Kidney (tissue), 14 donors: Measurements from ENCODE around the gene TIMD4. TPM values are rescaled to one million over a fixed set of nuclear protein-coding genes. Genes with fewer than 3 reads are reported as not detected.
"Not testable (repeated sequence)": the region's sequence is repeated elsewhere in the genome, so short reads cannot be mapped to it uniquely, and the experiment has no call there.

Experiments
- DNase-seq, 5 donors: peaks; one replicate each; pipeline ENCODE4 v3.0.0-alpha.2; 2013 to 2020
- FAIRE-seq: peaks from 2 replicates; lab custom pipeline; 2012; peaks lifted over from hg19 to GRCh38; lab: Jason Lieb, UNC
- H3K27ac ChIP-seq, 2 donors: one replicate each; pipeline ENCODE4 v1.7.0; 2013; ENCODE audit warnings: low read depth in 2 of 2, low read length in 2 of 2, inconsistent platforms in 1 of 2
- H3K27me3 ChIP-seq: one replicate; pipeline ENCODE4 v1.7.1; 2013; ENCODE audit warnings: low read length, inconsistent platforms; ENCODE audit not compliant: control insufficient read depth, insufficient read depth
- H3K36me3 ChIP-seq, 3 donors: one replicate each; pipeline versions ENCODE4 v1.7.0 to v1.7.1; 2013; ENCODE audit warnings: low read length in 3 of 3, control low read depth in 1 of 3, inconsistent platforms in 1 of 3; ENCODE audit not compliant: insufficient read depth in 3 of 3, control insufficient read depth in 2 of 3
- H3K4me1 ChIP-seq, 3 donors: one replicate each; pipeline versions ENCODE4 v1.7.0 to v1.7.1; 2013; ENCODE audit warnings: low read length in 3 of 3, inconsistent platforms in 1 of 3, low read depth in 1 of 3; ENCODE audit not compliant: control insufficient read depth in 2 of 3, insufficient read depth in 2 of 3
- H3K4me3 ChIP-seq, 3 donors: one replicate each; pipeline versions ENCODE4 v1.7.0 to v1.8.1; 2013; ENCODE audit warnings: low read length in 3 of 3, control low read depth in 1 of 3, inconsistent platforms in 1 of 3
- H3K9ac ChIP-seq, 3 donors: one replicate each; pipeline versions ENCODE4 v1.7.0 to v1.7.1; 2013; ENCODE audit warnings: low read length in 3 of 3, control low read depth in 1 of 3, inconsistent platforms in 1 of 3
- H3K9me3 ChIP-seq, 3 donors: one replicate each; pipeline versions ENCODE4 v1.7.0 to v1.7.1; 2013; ENCODE audit warnings: low read length in 3 of 3, control low read depth in 1 of 3, inconsistent platforms in 1 of 3; ENCODE audit not compliant: control insufficient read depth in 2 of 3, insufficient read depth in 1 of 3
- intact Hi-C: fragments of 100-400 bp; cut with DNase I; formaldehyde crosslinking; loops from one replicate; pipeline ENCODE4 v1.11.1; 2022
- polyA plus RNA-seq: library from polyadenylated mRNA; stranded (reverse); fragments of 350-450 nt; fragmentation: Illumina TruSeq; extraction: RNeasy Lipid Tissue Mini Kit (QIAGEN cat#74804); gene quantifications from one replicate; pipeline ENCODE4 v1.2.3, GENCODE V29; 2014; ENCODE audit warnings: low read depth, low replicate concordance; ENCODE audit not compliant: insufficient read depth
- total RNA-seq: library from RNA; stranded (reverse); fragmentation: NEBNext Ultra II Directional; extraction: Animal tissue kit (Norgen Biotek cat#: 25700); gene quantifications from one replicate; pipeline ENCODE4 v1.2.1, GENCODE V29; 2021
- TF ChIP-seq, protein P1 (sequence below): IDR thresholded peaks from 3 replicates; pipeline ENCODE4 v1.5.1; 2012; ENCODE audit warnings: mild to moderate bottlenecking, moderate library complexity, borderline replicate concordance; ENCODE audit not compliant: insufficient read depth; ENCODE audit errors: extremely low read depth
- donor health status: control.
- donor health status: control.
- donor health status: control.
- donor health status: control.
- donor health status: control.
- donor health status: DM: yes; HTN: yes; CAD: no.
- donor health status: Normal renal cell carcinoma (clear cell type).

Gene TIMD4
- total and polyA plus RNA-seq, 2 donors from 2014 or later: 2.3 to 8.0 TPM

DNA sequence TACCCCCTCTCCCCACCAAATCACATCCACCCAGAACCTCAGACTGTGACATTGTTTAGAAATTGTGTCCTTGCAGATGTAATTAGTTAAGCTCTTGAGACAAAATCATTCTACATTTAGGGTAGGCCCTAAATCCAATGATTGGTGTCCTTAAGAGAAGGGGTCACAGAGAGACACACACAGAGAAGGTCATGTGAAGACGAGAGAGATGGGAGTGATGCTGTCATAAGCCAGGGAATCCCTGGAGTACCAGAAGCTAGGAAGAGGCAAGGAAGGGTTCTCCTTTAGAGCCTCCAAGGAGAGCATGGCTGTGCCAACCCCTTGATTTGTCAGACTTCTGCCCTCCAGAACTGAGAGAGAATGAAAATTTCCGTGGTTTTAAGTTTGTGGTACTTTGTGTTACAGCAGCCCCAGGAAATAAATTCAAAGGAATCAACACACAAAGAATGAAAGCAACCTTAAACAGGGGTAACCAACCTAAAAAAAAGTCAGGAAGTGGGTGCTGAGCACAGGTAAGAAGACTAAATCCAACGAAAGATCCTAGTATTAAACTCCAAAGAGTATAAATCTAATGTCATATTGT, 33.6 kb downstream of the TIMD4 start:
- TF ChIP-seq, protein P1, sequence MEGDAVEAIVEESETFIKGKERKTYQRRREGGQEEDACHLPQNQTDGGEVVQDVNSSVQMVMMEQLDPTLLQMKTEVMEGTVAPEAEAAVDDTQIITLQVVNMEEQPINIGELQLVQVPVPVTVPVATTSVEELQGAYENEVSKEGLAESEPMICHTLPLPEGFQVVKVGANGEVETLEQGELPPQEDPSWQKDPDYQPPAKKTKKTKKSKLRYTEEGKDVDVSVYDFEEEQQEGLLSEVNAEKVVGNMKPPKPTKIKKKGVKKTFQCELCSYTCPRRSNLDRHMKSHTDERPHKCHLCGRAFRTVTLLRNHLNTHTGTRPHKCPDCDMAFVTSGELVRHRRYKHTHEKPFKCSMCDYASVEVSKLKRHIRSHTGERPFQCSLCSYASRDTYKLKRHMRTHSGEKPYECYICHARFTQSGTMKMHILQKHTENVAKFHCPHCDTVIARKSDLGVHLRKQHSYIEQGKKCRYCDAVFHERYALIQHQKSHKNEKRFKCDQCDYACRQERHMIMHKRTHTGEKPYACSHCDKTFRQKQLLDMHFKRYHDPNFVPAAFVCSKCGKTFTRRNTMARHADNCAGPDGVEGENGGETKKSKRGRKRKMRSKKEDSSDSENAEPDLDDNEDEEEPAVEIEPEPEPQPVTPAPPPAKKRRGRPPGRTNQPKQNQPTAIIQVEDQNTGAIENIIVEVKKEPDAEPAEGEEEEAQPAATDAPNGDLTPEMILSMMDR: no peak
- no peak overlapping the region for H3K9ac ChIP-seq
- intact Hi-C loops: no loop called here
- H3K27me3 ChIP-seq: no peaks in the 10 kb centered on the region
- no peaks in the 10 kb centered on the region for H3K4me1 ChIP-seq
- DNase-seq (no peak), FAIRE-seq (no peak)
- no peak overlapping the region for H3K4me3 ChIP-seq
- no peak overlapping the region for H3K27ac ChIP-seq
- H3K9me3 ChIP-seq: peaks cover 0 to 4% (median 0%) of the 10 kb centered on the region in 3 donors
- no peaks in the 10 kb centered on the region for H3K36me3 ChIP-seq

- no peak for FAIRE-seq
- intact Hi-C loops: no loop called here
- DNase-seq: no peak
- no peak overlapping the region for H3K27ac ChIP-seq
- no peaks in the 10 kb centered on the region for H3K4me1 ChIP-seq
- H3K36me3 ChIP-seq: no peaks in the 10 kb centered on the region
- H3K9me3 ChIP-seq: peaks cover 0 to 4% (median 0%) of the 10 kb centered on the region in 3 donors
- H3K9ac ChIP-seq: no peak overlapping the region
- H3K4me3 ChIP-seq: no peak overlapping the region
- TF ChIP-seq, protein P1: no peak
- H3K27me3 ChIP-seq: no peaks in the 10 kb centered on the region
Observed at GRCh38 chr5:156927545-156927944, 35.5 kb downstream of the TIMD4 start.

- not testable (repeated sequence) for FAIRE-seq
Observed at GRCh38 chr5:156925767-156926166, 37.3 kb downstream of the TIMD4 start.

DNA sequence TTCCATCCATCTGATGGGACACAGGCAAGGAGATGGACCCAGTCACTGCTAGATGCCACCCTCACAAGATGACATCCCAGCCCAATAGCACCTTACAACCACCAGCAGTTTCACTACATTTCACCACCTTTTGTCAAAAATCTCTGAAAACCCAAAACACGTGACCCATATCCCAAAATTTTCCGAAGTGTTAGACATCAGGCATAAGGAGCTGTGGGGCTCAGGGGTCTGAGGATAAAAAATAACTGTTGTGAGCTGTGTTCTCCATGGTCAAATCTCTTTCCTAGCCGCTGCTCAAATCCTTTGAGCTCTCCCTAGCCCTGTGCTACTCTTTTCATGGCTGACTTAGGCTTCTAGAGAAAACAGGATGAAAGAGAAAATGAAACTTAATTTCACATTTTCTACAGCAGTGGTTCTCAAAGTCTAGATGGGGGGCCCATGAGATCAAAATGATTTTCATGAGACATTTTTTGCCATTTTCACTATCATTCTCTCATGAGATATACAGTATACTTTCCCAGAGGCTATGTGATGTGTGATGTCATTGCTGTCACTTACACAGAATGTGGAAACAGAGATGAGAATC, 40.7 kb downstream of the TIMD4 start:
- TF ChIP-seq, protein P1: no peak
- intact Hi-C loops: no loop called here

More at GRCh38 chr5:156925767-156926166, 37.3 kb downstream of the TIMD4 start:
- H3K27me3 ChIP-seq, H3K9ac ChIP-seq, H3K4me3 ChIP-seq, H3K36me3 ChIP-seq, H3K27ac ChIP-seq, intact Hi-C loops, H3K4me1 ChIP-seq, DNase-seq, H3K9me3 ChIP-seq: not testable (repeated sequence)

More for the DNA sequence above, 40.7 kb downstream of the TIMD4 start:
- H3K4me3 ChIP-seq: no peak overlapping the region
- H3K9ac ChIP-seq: no peak overlapping the region
- no peaks in the 10 kb centered on the region for H3K36me3 ChIP-seq
- no peaks in the 10 kb centered on the region for H3K9me3 ChIP-seq
- DNase-seq (no peak), FAIRE-seq (no peak)
- no peaks in the 10 kb centered on the region for H3K27me3 ChIP-seq
- no peak overlapping the region for H3K27ac ChIP-seq
- no peaks in the 10 kb centered on the region for H3K4me1 ChIP-seq
